AG09309 (cell line): ENCODE measurements around the gene WDR86.

Experiments
- DNase-seq: peaks from one replicate; pipeline ENCODE4 v3.0.0-alpha.2; 2010; ENCODE audit warnings: low read depth
- H3K4me3 ChIP-seq: 2 replicates; pipeline ENCODE4 v1.5.1; 2011; ENCODE audit warnings: mild to moderate bottlenecking, low read depth, low read length, moderate library complexity; ENCODE audit not compliant: control insufficient read depth
- CTCF ChIP-seq: IDR thresholded peaks from 2 replicates; pipeline ENCODE4 v1.5.1; 2011; ENCODE audit warnings: mild to moderate bottlenecking, low read depth, low read length, inconsistent platforms; ENCODE audit not compliant: insufficient read depth, control insufficient read depth; ENCODE audit errors: missing control alignments

WDR86 gene

GRCh38 chr7:151391358-151391730 lies 18.5 kb downstream of the WDR86 start:
- no peak for DNase-seq
- TF ChIP-seq CTCF: no peak
- no peak overlapping the region for H3K4me3 ChIP-seq

GRCh38 chr7:151390598-151391357 lies 19.1 kb downstream of the WDR86 start:
- DNase-seq: no peak
- TF ChIP-seq CTCF: no peak
- H3K4me3 ChIP-seq: no peak overlapping the region

- TF ChIP-seq CTCF: no peak
- DNase-seq: no peak
- no peak overlapping the region for H3K4me3 ChIP-seq
These were observed 19.9 kb downstream of the WDR86 start for GRCh38 chr7:151389768-151390597.

- TF ChIP-seq CTCF: no peak
- H3K4me3 ChIP-seq: no peak overlapping the region
- DNase-seq: no peak
These were observed 20.6 kb downstream of the WDR86 start for GRCh38 chr7:151389096-151389767.

- DNase-seq: no peak
- TF ChIP-seq CTCF: no peak
- no peak overlapping the region for H3K4me3 ChIP-seq
These were observed 21.4 kb downstream of the WDR86 start for GRCh38 chr7:151388430-151388829.

- TF ChIP-seq CTCF: no peak
- H3K4me3 ChIP-seq: no peak overlapping the region
- DNase-seq: no peak
These were observed 21.9 kb downstream of the WDR86 start for GRCh38 chr7:151388007-151388297.
